Renal cortical epithelial cell (primary cell): ENCODE results near the gene AFF3. TPM values are rescaled to one million over a fixed set of nuclear protein-coding genes. Genes with fewer than 3 reads are reported as not detected.
"Not testable (repeated sequence)": the region's sequence is repeated elsewhere in the genome, so short reads cannot be mapped to it uniquely, and the experiment has no call there.

Experiments
- DNase-seq: peaks from one replicate; pipeline ENCODE4 v3.0.0-alpha.2; 2011; ENCODE audit warnings: low read depth
- total RNA-seq: library from RNA; depleted of rRNA; stranded (reverse); fragments of >200 nt; gene quantifications from 2 replicates; pipeline ENCODE4 v1.2.3, GENCODE V29; 2014

Gene AFF3
- total RNA-seq, 1 donor from 2014 or later = 0.10 TPM

DNA sequence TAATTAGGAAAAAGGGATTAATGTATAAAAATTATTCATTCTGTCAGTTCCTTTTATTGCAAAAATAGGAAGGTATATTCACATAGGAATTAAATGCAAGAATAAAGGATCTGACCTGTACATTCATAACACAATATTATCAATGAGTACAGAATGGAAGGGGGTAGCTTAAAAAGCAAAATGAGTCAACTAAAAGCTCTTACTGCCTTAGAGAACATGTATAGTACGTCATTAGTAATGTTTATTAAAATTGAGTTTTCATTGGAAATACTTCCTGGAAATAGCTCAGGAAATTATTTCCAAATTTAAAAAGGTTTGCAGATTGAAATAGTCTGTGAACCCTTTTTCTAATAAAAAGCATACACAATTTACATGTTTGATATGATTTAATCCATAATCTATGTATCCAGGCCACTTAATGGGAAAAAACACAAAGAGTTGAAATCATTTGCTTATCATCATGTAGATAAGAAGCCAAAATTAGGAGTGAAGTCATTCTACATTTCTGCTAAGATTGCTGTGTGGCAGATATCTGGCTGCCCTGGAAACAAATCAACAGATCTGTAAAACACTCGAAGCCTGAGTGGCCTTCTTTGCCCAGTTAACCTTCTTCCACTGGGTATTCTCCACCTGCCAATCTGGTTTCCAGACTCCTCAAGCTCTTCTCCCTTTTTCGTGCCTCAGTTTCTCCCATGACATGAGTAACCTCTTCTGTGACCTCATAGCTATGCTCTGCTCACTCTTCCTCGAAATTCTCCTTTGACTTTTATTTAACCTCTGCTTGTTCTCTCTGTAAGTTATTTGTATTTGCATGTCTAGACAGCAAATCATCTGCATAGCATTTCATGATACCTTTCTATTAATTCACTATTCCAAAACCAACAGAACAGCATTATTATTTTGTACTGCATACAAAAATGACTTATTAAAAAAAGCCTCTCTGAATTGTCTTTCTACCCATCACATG is 471.3 kb downstream of the AFF3 start:
- DNase-seq = no peak

DNA sequence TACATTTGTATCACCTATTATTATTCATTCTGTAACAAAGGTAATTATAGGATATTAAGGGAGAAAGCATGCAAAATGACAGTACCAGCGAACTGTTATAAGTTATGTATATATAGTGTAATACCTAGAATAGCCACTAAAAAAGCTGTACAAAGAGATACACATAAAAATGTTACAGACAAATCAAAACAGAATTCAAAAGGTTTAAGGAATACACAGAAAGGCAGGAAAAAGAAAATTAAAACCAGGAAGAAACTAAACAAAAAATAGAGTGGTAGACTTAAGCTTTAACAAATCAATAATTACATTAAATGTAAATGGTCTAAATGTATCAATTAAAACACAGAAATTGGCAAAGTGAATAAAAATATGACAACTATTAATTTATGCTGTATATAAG is 476.1 kb downstream of the AFF3 start:
- DNase-seq = no peak

DNA sequence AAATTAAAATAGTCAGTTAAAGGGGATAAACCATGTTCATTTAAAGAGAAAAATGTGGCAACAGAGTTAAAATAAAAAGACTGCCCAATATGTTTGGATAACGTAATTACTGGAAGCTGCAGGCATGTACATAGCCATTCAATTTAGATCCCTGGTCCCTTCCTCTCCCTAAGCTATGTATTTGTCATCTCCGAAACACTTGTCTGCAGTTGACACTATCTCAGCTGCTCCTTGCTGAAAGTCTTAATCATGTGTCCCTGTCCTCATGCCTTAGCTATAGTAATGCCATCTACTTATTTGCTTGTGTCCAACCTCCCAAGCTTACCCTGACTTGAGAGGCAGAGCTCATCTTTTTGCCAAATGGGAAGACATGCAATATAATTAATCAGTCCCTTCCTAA is 478.7 kb downstream of the AFF3 start:
- DNase-seq = no peak

DNA sequence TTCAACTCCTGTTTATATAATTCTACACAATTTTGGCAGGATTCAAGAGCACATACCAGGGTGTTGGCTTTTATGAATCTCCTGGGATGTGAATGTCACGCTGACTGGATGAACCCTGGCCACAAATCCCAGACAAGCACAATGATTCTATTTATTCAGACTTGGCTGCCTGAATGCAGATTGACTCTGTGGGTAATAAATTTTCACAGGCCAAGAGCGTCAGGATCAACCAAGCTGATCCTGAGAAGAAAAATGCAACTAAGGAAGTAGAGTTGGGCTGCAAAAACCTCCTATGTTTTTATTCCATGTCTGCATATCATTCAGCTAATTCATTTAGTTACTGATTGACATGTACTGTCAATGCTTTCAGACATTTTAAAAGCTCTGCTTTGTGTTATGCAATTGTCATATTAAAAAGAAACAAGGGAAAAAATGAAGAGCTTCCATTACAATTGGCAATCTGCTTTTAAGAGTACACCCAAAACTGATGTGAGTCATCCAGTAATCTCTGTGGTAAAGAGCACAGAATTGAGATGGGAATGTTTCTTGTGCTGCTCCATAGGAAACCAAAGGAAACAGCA is 479.5 kb downstream of the AFF3 start:
- peak; percentile 92 for DNase-seq

DNA sequence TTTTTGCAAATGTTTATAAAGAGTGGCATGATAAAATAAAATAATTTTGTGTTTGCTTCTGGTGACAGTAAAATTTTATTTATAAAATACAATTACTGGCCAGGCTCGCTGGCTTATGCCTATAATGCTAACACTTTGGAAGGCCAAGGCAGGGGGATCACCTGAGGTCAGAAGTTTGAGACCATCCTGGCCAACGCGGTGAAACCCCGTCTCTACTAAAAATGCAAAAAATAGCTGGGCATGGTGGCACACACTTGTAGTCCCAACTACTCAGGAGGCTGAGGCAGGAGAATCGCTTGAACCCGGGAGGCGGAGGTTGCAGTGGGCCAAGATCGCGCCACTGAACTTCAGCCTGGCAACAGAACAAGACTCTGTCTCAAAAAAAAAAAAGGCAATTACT is 480.6 kb downstream of the AFF3 start:
- not testable (repeated sequence) for DNase-seq

DNA sequence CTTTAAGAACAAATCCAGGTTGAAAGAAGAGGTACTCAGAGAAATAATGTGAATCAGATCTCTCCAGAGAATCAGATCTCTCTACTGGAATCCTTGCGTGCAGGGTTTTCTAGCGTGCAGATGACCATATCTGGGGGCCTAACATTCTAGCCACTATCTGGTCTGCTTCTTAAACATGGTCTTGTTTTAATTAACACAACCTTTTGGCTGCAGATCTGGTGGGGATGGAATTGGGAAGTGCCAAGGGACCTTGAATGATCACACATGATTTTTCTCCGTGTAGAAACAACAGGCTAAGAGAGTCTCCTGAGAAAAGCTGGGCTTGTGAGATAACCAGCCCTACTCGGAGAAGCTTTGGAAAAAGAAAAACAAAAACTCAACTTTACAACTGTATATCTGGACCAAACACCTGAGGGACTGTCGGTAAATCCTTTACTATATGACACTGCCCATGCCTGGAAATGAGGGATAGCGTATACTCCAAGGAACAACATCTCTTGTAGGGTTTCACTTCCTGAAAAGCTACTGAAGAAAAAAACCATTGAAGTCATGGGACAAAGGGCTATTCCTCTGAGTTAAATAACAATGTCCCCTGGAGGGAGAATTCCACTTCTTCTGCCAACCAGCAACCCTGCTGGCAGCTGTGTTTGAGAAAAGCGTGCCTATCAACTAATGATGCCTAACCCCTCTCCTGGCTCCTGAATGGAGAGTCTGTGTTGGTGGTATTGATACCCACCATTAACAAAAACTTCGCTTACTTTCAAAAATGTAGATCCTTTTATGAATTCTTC is 481.6 kb downstream of the AFF3 start:
- DNase-seq = no peak

DNA sequence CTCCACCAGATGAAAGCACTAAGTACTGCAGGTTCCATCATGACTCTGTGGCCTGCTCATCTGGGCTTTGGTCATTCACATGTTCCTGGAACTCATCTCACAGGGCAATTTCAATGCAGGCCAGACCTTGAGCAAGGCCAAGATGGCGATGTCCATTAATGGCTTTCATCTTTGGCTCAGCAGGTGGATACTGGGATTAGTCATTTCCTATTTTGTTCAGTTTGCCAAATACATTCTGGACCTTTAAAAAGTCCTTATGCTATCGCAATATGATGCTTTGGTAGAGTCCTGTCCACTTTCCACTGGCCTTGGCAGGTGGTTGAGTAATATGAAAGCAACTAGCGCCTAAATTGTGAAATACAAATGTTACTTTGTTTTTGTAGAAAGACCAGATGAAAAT is 482.5 kb downstream of the AFF3 start:
- peak; percentile 56 for DNase-seq

DNA sequence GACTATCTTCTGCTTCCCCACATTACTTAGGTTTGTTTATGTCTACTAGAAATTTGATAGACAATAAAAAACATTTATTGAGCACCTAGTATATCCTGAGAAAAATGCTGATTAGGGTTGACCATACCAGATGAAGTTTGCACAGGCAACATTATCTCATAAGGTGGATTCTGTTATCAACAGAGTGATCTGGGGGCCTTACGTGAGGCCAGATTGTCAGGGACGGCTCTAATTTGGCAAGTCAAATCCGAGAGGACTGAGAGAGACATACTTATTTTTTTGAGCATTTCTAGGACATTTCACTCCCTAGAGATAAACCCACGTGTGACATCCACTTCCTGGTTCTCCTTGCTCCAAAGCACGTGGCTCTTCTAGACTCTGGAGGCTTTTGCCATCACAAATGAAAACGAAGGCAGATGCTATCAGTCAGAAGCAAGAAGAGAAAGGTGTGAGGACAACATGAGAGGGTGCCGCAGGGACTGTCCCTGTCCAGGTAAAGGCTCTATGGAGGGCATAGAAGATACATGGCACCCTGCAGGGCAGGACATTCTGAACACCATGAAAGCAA is 484.6 kb downstream of the AFF3 start:
- DNase-seq = no peak

DNA sequence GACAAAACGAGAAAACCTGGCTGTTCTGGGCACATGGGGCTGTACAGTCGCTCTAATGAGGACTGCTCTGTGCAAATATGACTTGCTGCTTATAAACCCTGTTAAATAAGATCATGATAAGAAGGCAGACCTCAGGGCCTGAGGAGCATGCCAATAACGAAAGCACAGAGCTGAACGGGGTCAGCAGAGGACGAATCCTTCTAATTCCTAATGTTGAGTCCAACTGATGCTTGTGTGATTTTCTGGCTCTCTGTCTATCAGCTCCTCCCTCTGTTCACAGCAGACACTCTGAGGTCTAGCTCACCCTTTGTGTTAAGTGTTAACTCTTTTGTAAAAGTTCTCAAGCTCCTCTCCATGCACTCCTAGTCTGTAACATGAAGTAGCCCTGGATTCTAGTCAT is 485.4 kb downstream of the AFF3 start:
- no peak for DNase-seq

DNA sequence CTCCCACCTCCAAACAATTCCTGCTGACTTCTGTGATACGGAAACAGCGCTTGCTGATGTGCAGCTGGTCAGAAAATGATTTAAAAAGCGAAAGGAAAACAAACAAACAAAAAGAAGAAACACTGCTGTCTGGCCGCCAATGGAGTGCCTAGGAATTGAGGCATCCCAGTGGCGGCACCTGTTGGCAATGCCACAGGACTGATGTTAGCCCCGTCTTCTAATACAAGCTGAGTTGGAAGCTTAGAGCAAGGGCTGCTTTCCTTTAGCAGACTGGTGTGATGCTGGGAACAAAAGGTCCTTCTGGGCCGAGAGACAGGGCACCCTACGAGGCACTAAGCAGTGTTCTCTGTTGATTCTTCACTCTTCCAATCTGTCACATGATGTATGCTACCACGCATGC is 489.0 kb downstream of the AFF3 start:
- DNase-seq = no peak

DNA sequence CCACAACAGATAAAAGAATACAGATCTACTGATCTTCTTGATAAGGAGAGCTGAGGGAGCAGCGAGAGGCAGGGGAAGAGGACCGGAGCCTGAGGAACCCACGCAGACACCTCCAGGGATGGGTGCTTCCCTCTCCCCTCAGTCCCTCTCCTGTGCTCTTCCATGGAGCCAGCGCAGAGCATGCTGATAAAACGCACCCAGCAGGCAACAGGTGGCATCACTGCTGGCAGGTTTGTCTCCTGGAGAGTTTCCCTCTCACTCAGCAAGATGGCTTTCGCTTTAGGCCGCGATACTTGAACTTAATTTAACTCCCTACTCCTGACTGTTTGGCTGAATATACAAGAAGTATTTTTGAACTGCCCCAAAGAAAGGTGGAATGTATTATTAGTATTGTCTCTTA is 489.5 kb downstream of the AFF3 start:
- DNase-seq = no peak

DNA sequence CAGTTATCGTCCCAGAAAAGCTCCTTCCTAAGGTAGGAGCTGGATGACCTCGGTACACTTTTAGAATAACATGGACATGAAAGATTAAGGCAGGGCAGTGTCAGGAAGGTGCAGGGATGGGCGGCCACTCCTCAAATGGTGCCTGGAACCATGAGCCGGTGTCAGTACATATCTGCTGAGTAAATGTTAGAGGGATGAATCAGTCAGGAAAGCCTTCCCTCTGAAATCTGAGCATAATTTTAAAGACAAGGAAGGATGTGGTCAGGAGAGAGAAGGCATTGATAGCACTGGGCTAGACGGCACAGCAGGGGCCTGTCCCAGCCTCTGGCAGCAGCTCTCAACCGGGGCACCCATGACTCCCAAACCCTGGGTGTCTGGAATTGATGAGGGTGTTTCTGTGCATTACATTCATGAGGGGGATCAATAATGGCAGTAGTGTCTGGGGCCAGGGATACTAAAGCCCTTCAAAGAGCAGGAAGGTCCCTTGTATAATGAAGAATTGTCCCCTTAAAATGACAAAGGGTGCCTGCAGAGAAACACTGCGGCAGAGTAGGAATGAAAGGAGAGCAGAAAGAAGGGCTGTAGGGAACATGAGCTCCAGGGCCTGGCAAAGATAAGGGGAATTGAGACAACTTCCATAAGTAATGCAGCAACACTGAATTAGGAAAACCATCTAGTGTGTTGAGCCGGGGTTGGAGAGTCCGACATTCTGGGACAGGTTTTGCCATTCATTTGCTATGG is 490.3 kb downstream of the AFF3 start:
- DNase-seq = no peak

DNA sequence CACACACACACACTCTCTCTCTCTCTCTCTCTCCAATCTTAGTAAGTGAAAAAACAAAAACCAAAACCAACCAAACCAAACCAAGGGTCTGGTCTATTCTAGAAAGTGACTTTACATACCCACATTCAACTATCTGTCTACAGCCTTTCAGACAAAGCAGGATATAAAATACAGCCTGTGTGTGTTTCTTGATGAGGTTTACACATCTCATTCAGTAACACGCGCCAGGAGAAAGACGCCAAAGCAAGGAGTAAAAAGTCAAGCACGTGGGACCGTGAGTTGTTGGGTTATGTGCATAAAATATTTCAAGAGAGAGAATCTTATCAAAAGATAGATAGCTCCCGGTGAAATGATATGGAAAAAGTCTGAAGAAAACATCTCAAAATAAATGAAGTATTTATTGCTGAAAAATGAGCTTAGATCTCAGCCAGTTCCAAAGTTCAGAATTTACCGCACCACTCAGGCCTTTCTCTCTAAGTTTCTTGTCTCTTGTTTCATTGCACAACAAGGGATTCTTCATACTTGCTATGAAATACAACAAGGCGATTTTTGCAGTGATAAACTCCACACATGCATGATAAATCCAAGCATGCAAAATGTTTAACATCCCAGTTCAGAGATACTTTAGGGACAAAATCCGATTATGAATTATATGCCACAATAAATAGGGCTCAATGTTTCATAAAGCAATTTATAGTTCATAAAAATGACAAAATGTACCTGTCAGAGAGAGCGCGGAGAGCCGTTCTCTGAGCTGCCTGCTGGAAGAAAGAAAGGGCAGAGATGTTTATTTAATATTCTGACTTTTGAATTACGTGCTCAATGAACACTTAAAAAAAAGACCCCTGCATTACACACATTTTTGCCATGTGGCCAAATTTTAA is 493.2 kb downstream of the AFF3 start:
- DNase-seq = no peak

DNA sequence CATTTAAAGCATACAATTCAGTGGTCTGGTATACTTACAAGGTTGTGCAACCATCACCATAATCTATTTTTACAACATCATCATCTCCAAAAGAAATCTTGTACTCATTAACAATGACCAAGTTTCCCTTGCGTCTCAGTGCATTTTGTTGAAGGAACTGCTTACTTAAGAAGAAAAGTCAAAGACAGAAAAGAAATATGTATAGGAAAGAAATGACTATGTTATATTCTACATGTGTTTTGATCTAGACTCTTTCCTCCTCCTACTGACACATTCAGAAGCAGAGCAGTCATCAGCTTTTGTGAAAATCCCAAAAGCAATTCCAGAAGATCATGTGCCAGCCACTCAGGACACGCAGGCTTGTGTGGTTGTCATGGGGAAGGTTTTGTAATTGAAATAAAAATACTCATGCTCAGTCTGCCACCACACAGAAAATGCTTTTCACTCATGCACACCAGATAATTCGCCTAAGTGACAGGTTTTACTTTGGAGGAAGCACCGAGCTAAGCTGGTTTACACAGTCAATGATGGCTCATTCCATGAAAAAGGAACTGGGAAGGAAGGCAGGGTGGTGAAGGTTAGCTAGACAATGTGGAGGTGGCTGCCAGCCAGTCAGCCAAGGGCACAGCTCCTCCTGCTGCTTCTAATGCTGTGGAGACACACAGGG is 494.1 kb downstream of the AFF3 start:
- peak; percentile 11 for DNase-seq

DNA sequence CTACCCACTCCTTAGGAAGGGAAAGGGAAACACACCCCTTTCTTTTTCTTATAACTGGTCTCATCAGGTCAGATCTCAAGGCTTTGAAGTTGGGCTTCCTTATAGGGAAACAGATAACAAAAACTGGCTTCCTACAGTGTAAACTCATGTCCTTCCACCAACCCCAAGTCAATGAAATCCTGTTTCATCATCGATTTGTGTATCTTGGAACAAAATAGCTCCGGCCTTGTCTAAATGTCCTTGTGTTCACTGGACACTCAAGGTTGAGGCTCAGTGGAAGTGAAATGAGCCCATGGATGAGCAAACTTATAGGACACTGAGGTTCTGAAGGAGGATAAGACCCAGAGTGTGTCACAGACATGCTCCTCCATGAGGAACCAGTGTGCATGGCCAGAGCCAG is 496.4 kb downstream of the AFF3 start:
- no peak for DNase-seq

DNA sequence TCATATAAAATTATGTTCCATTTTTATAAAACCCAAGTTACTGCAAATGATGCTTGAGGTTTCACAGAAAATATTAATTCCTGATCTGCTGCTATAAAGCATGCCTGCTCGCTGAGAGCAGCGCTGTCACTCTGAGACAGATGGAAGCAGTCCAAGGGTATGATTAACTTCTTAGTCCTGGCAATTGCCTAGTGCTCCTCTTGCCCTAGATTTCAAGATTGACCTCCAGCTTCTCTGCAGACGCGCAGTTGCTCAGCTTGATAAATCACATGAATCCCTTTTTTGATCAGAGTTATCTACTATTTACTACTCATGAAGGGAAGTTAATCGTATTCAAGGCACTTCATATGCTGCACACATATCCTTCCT is 498.0 kb downstream of the AFF3 start:
- DNase-seq = peak; percentile 20

DNA sequence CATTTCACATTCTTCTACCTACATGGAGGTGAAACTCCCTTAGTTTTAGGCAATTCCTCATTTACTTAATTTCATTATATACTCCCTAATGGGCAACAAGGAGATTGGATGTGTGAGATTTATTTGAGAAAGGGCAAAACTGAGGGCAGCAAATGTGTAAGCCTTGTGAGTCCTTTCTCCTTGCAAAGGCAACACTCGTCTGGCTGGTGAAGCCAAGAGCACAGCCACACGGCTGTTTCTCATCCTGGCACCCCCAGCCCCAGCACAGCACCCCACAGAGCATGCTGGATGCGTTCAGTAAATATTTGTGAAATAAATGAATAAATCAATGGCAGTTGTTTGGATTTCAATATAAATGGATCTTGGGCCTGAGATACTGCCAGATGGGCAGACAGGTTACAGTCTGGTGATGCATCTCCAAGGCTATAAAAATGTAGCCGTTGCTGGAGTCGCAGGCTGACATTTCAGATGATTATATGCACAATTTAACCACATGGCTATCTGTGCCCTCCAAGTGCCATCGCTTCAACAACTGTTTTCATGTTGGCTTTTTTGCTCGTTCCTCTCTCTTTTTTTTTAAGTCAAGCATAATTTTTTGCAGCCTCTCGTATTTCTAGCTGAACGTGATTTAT is 498.5 kb downstream of the AFF3 start:
- DNase-seq = no peak

DNA sequence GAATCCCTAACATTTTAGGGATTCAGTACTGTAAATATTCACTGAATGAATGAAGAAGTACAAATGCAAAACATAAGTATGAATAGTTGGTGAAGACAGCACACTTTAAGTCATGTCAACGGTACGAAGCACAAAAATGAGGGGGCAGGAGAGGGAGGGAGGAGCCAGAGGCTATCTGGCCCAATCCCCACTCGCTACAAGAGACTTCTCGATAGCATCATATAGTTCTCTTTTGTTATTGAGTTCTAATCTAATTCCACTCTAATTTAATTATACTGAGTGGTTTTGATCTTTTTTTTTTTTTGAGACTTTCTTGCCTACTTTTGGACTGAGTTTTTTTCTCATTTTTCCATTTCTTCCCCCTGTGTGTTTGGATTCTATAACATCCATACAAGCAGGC is 500.4 kb downstream of the AFF3 start:
- no peak for DNase-seq

DNA sequence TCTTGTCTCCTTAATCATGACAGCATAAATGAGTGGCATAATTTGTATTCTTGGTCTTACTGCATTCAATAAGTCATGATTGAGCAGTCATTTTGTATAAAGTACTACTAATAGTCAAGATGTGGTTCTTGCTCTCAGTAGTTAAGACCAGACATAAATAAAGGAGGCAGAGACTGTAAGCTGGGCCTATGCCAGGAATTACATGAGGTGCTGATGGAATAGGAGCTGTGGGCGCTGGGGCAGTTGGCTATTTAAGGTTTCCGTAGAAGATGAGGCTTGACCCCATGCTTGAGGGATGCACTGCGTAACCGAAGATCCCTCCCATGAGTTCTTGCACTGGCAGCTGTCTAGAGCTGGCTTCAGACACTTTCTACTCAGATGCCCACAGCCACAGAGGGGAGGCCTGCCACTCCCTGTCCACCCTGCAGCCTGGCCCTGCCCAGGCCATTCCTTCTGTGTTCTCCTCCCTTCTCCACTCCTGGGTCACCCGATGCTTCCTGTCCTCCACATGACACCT is 501.7 kb downstream of the AFF3 start:
- DNase-seq = peak; percentile 50
